Stimulated activated CD8-positive, alpha-beta memory T cell treated with anti-CD3 and anti-CD28 coated beads, Interleukin-15, amount 100 ng/mL, for 4 hours (primary cell): Measurements from ENCODE around the gene GDPGP1.
"Not testable (repeated sequence)": the region's sequence is repeated elsewhere in the genome, so short reads cannot be mapped to it uniquely, and the experiment has no call there.

Experiments used
- DNase-seq, 2 donors: peaks; one replicate each; pipeline ENCODE4 v3.0.0-alpha.2; 2020; ENCODE audit warnings: low read depth in 2 of 2

GDPGP1 gene

DNA sequence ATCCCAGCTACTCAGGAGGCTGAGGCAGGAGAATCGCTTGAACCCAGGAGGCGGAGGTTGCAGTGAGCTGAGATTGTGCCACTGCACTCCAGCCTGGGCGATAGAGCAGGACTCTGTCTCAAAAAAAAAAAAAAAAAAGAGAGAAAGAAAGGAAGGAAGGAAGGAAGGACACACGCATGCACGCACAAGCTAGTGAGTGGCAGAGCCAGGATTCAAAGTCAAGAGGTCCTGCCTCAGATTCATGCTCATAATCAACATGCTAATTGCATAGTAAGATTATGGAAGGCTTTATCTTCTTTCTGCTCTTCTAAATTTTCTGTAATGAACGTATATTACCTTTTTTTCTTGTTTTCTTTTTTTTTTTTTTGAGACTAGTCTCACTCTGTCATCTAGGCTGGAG lies 26.7 kb downstream of the GDPGP1 start:
- DNase-seq, result not testable (repeated sequence)

DNA sequence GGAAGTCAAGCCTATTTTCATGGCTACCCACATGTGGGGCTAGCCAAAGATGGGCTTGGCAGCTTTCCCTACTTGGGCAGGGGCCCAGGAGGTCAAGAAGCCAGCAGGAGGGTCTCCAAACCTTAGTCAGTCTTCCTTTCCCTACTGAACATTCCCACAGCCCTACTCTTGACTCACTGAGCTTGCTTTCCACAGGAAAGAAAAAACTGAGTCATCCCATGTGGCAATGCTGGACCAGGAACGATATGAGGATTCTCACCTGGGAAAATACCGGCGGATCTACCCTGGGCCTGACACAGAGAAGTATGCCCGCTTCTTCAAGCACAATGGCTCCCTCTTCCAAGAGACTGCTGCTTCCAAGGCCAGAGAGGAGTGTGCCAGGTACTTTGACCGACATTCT lies 27.8 kb downstream of the GDPGP1 start:
- no peak for DNase-seq

DNA sequence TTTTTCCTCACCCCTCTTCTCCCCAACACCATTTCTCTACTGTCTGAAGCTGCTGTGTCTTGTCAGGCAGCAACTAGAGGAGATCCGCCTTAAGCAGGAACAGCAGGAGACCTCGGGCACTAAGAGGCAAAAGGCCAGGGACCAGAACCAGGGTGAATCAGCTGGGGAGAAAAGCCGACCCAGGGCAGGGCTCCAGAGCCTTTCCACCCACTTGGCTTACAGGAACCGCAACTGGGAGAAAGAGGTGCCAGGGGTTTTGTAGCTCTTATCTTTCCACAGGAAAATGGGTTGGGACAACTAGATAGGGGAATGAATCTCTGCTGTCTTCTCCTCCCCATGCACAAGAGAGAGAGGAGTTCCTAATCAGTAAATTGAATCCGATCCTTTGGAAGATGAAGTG lies 28.4 kb downstream of the GDPGP1 start:
- DNase-seq, result no peak

DNA sequence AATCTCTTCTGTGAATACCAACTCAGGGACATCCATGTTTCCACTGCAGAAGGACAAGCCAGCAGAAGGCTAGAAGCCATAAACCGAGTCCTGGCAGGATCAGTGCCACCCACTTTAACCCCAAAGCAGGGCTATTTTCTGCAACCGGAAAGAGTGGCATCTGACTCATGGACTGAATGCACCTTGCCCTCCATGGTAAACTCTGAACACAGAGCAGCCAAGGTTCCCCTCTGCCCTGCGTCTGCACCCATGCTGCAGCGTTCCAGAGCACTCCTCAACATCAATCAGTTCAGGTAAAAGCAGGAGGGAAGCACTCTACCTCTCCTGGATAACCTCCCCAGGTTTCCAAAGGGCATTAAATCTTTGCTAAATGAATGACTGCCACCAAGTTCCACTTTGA lies 30.7 kb downstream of the GDPGP1 start:
- no peak for DNase-seq

GRCh38 chr15:90265271-90266060 lies 31.5 kb downstream of the GDPGP1 start, which contains the start of gene NGRN:
NGRN (plus strand) TSS chr15:90265672; CDS start chr15:90265713, 41 bp downstream.
- DNase-seq, result peak; percentile 82 to 85

DNA sequence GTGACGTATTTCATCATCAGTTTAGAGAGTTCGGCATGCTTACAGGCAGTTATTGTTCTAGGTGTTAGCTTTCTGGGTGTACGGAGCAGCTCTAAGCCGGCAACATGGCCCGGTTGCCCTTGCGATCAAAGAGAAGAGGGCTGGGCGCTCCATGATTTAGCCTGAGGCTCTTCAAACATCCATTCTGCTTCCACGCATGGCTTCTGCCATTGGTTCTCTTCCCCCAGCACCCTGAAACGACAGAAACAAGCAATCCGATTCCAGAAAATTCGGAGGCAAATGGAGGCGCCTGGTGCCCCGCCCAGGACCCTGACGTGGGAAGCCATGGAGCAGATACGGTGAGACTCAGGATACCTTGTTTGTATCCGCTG lies 32.0 kb downstream of the GDPGP1 start:
- DNase-seq, result peak in 1 of 2 donors; percentile 8

DNA sequence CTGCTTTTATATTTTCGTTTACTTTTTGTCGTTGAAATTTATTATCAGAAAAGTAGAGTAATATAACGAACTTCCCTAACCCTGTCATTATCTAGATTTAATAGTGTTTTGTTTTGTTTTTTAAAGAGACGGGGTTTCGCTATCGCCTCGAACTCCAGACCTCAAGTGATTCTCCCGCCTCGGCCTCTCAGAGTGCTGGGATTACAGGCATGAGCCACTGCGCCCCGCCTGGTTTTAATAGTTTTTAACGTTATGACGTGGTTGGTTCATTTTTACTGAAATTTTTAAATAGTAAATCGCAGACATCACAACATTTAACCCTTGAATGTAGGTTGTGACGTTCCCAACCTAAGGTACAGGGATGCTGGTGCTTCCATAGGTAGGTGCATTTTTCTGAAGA lies 32.5 kb downstream of the GDPGP1 start:
- no peak for DNase-seq

DNA sequence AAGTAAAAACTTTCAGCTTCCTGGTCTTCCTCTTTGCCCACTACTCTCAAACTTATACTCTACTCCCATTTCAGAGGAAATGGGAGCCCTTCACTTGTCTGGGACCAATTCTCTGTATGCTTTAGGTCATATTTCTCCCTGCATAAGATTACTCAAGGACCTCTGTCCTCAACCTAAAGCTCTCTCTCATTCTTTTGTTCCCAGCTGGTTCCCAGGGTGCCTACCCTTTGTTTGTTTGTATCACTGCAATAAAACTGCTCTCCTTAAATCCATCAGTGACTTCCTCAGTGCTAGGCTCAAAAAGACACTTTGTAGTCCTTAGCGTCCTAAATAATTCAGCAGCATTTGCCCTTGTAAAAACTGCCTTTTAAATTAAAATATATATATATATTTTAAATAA lies 34.4 kb downstream of the GDPGP1 start:
- no peak for DNase-seq

DNA sequence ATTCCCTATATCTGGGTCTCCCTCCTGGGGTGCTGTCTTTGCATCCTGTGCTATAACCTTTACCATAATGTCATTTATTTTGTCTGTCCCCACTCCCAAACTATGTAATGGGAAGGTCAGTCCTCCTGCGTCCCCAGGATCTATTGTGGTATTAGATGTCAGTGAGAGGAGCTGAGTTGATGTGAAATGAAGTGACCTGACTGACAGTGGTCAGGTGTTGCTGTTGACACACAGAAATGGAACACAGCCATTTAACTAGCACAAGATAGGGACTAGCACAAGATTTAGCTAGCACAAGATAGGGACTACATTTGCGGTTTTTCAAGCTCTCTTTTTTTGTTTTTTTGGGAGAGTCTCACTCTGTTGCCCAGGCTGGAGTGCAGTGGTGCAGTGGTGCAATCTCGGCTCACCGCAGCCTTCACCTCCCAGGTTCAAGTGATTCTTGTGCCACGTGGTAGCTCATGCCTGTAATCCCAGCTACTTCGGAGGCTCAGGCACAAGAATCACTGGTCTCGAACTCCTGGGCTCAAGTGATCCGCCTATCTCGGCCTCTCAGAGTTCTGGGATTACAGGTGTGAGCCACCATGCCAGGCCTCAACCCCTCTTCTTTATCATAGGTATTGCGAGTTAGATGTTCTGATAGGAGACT lies 36.6 kb downstream of the GDPGP1 start:
- no peak for DNase-seq

GRCh38 chr15:90271459-90272166 lies 37.6 kb downstream of the GDPGP1 start:
- no peak for DNase-seq

GRCh38 chr15:90278467-90278866 lies 44.5 kb downstream of the GDPGP1 start:
- not testable (repeated sequence) for DNase-seq

DNA sequence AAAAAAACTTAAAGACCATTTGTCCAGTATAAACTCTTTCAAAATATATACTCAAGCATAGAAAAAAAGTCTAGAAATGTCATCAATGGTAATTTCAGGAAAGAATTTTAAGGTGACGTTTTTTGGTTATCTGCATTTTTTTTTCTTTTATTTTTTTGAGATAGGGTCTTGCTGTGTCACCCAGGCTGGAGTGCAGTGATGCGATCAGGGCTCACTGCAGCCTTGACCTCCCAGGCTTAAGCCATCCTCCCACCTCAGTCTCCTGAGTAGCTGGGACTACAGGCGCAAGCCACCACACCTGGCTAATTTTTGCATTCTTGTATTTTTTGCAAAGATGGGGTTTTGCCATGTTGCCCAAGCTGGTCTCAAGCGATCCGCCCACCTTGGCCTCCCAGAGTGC lies 46.7 kb downstream of the GDPGP1 start:
- not testable (repeated sequence) for DNase-seq

GRCh38 chr15:90281637-90282036 lies 47.6 kb downstream of the GDPGP1 start:
- DNase-seq, result not testable (repeated sequence)

DNA sequence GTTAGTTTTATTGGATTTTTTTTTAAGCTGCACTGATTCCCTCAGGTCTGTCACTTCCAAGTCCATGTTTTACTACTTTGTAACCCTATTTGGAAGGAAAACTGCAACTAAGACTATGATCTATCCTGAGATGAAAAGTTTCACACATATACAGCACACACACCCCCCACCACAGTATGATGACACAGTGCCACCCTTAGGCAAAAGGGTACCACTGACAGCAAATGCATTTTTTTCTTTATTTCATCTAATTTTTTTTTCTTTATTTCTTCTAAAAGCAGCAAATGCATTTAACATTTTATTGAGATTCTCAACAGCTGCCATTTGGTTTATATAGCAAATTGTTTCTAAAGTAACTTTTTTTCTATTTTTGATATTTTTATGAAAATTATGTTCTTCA lies 52.7 kb downstream of the GDPGP1 start:
- no peak for DNase-seq

GRCh38 chr15:90287101-90287500 lies 53.1 kb downstream of the GDPGP1 start:
- no peak for DNase-seq

GRCh38 chr15:90287946-90288345 lies 53.9 kb downstream of the GDPGP1 start:
- DNase-seq, result no peak

DNA sequence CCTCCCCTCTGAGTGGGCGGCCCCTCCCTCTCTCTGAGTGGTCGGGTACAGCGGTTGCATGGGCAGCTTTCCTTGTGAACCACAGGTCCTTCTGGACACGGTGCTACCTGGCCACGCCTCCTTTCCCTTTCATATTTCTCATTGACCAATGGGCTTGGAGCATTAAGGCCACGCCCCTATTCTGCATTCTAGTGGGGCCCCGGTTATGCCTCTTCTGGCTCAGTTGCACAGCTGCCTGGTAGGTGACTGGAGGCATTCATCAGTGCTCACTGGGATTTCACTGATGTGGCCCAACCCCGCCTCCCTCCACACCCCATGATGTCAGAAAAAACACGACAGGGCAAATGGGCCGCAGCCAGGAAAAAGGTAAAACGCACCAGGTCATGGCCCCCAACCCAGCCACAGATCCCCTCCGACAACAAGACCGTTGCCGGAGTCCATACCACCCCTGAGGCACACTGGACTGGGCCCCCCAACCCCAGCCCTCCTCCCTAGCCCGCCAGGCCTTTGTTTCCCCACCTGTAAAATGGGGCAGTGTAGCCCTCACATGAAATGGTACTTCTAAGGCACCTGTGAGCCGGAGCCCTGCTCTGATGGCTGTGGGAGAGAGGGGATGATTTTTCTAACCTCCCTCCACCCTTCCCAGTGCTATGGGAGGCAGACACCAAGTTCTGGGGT lies 57.8 kb downstream of the GDPGP1 start:
- DNase-seq, result no peak

DNA sequence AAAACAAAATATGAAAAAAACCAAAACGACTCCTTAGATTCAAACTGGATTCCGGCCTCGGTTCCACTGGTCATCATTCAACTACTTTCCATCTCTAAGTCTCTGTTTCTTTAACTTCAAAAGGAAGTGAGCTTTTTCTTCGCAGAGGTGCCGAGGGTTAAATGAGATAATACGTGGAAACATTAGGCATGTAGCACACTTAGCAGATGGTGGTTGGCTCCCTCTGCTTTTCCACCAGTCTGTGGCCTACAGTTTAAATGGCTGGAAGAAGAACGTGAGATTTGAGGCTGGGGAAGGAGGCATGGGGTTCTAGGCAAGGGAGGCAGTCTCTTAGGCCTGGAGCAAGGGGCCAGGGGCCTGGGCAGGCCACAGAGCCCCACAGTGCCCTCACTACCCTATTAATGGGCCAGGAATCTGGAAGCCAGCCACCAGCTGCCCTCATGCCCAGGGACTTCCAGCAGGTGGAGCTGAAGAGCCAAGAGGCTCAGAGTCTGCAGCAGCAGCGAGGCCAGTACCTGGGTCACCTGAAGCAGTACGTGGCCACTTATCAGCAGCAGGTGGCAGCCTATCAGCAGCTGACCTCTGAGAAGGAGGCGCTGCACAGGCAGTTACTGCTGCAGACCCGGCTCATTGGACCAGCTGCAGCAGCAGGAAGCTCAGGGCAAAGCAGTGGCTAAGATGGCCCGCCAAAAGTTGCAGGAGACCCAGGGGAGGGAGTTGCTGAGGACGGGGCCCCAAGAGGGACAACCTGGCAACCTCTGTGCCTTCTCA lies 59.2 kb downstream of the GDPGP1 start:
- peak; percentile 27 to 32 for DNase-seq

GRCh38 chr15:90294159-90294558 lies 60.1 kb downstream of the GDPGP1 start:
- DNase-seq, result no peak

DNA sequence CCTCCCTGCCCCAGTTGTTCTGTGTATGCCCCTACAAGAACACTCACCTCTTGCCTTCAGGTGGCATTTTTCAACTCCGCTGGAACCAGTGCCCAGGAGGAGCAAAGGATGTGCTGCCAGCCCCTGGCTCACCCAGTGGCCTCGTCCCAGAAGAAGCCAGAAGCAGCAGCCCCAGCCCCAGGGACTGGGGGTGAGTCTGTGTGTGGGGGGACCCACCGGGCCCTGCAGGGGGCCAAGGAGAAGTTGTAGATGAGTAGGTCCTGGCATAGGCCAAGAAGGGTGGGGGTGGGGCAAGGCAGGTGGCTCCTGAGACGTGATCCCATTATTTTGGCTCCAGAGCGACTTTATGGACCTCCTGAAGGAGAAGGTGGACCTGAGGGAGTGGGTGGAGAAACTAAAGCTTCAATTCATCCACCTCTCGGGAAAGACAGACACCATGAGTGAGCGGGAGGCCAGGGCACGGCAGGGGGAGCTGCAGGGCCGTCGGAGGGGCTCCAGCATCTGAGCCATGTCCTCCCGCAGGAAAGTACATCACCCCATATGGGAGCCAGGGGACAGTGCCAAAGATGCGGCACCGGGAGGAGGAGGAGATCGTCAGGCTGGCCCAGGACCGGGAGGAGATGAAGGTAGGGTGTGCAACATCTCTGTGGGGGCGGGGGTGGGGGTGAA lies 60.7 kb downstream of the GDPGP1 start:
- no peak for DNase-seq

DNA sequence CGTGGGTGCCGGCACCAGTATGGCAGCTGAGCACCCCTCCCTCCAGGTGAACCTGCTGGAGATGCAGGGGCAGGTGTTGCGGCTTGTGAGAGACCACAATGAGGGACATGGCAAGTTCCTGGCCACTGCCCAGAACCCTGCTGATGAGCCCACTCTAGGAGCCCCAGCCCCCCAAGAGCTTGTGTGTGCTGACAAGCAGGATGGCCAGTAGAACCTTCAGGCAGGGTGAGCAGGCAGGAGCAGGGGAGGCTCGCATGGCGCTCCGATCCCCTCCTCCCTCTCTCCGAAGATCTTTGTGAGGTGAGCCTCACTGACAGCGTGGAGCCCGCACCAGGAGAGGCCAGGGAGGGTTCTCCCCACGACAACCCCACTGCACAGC lies 61.2 kb downstream of the GDPGP1 start:
- DNase-seq, result no peak
